ENCODE measurements around the gene ADAMTS2. TPM values are rescaled to one million over a fixed set of nuclear protein-coding genes. Genes with fewer than 3 reads are reported as not detected.

ADAMTS2 gene
- total and polyA plus RNA-seq, 4 donors, result 12.5 to 27.1 (median 19.7) TPM

GRCh38 chr5:179346401-179346800, 1.1 kb upstream of the ADAMTS2 start:
- DNase-seq (ENCODE audit: low read depth in 4 of 6, low spot score in 6 of 6), result no peak
- Histone ChIP-seq H3K36me3 (ENCODE audit: control insufficient read depth, insufficient read depth, low read length) (no peaks in the 10 kb centered on the region), H3K27ac (ENCODE audit: low read depth, low read length) (no peak overlapping the region), H3K4me1 (ENCODE audit: control insufficient read depth, insufficient read depth, low read length) (peaks cover 31% of the 10 kb centered on the region), H3K9me3 (ENCODE audit: control insufficient read depth, insufficient read depth, low read length) (no peaks in the 10 kb centered on the region), H3K27me3 (ENCODE audit: control insufficient read depth, insufficient read depth, low read length) (peaks cover 31% of the 10 kb centered on the region), H3K4me3 (ENCODE audit: low read depth, low read length) (no peak overlapping the region)
- 69% methylated on average over 7 of the region's 7 CpGs for WGBS (ENCODE audit: insufficient coverage)

- WGBS (ENCODE audit: insufficient coverage), result under 1% methylated on average over 32 of the region's 36 CpGs
- peaks cover 31% of the 10 kb centered on the region for H3K4me1 ChIP-seq (ENCODE audit: control insufficient read depth, insufficient read depth, low read length)
- H3K4me3 ChIP-seq (ENCODE audit: low read depth, low read length), result no peak overlapping the region
- H3K27ac ChIP-seq (ENCODE audit: low read depth, low read length), result no peak overlapping the region
- DNase-seq (ENCODE audit: low read depth in 4 of 6, low spot score in 6 of 6), result no peak
- no peaks in the 10 kb centered on the region for H3K9me3 ChIP-seq (ENCODE audit: control insufficient read depth, insufficient read depth, low read length)
- H3K36me3 ChIP-seq (ENCODE audit: control insufficient read depth, insufficient read depth, low read length), result peaks cover 1% of the 10 kb centered on the region
- H3K27me3 ChIP-seq (ENCODE audit: control insufficient read depth, insufficient read depth, low read length), result peaks cover 31% of the 10 kb centered on the region
Observed at GRCh38 chr5:179345183-179345432, 153 bp downstream of the ADAMTS2 start.

GRCh38 chr5:179344431-179345182, 654 bp downstream of the ADAMTS2 start:
- Histone ChIP-seq H3K4me3 (ENCODE audit: low read depth, low read length) (peak overlapping the region; percentile 45), H3K4me1 (ENCODE audit: control insufficient read depth, insufficient read depth, low read length) (peaks cover 31% of the 10 kb centered on the region), H3K27ac (ENCODE audit: low read depth, low read length) (no peak overlapping the region), H3K27me3 (ENCODE audit: control insufficient read depth, insufficient read depth, low read length) (peaks cover 31% of the 10 kb centered on the region), H3K36me3 (ENCODE audit: control insufficient read depth, insufficient read depth, low read length) (peaks cover 6% of the 10 kb centered on the region), H3K9me3 (ENCODE audit: control insufficient read depth, insufficient read depth, low read length) (no peaks in the 10 kb centered on the region)
- peak in 2 of 6 donors; percentile 15 to 43 for DNase-seq (ENCODE audit: low read depth in 4 of 6, low spot score in 6 of 6)
- under 1% methylated on average over 85 of the region's 85 CpGs for WGBS (ENCODE audit: insufficient coverage)

DNA sequence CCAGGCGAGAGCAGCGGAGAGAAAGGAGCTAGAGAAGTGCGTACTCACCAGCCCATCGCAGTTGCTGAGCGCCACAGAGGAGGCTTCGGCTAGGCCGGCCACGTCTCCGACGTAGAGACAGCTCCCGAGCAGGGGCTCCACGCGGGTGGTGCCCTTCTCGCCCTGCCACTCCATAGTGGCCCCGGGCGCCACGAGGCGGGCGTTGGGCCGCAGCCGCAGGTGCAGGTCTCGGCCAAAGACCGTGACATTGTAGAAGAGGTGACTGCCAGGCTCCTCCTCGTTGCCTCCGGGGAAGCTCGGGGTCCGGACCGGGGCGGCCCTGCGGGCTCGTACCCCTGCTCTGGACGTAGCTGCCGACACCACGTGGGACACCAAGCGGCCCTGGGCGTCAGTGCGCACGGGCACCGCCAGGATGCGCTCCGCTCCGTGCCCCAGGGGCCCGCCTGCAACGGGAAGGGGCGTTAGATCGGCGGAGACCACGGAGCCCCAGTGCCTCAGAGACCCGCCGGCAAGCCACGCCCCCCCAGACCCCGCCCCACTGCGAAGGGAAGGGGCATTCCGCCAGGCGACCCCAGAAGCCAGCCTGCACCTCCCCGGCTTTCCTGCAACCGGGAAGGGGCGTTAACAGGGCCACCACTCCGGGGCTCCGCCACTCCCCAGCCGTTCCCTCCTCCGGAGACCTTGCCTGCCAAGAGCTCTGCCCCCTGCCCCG, 1.4 kb downstream of the ADAMTS2 start:
- H3K27me3 ChIP-seq (ENCODE audit: control insufficient read depth, insufficient read depth, low read length), result peaks cover 31% of the 10 kb centered on the region
- DNase-seq (ENCODE audit: low read depth in 4 of 6, low spot score in 6 of 6), result peak in 2 of 6 donors; percentile 61 to 62
- WGBS (ENCODE audit: insufficient coverage), result 2% methylated on average over 63 of the region's 63 CpGs
- H3K36me3 ChIP-seq (ENCODE audit: control insufficient read depth, insufficient read depth, low read length), result peaks cover 8% of the 10 kb centered on the region
- no peaks in the 10 kb centered on the region for H3K9me3 ChIP-seq (ENCODE audit: control insufficient read depth, insufficient read depth, low read length)
- no peak overlapping the region for H3K27ac ChIP-seq (ENCODE audit: low read depth, low read length)
- H3K4me3 ChIP-seq (ENCODE audit: low read depth, low read length), result peak overlapping the region; percentile 45
- peaks cover 31% of the 10 kb centered on the region for H3K4me1 ChIP-seq (ENCODE audit: control insufficient read depth, insufficient read depth, low read length)

- H3K4me1 ChIP-seq (ENCODE audit: control insufficient read depth, insufficient read depth, low read length), result peaks cover 33% of the 10 kb centered on the region
- 35% methylated on average over 20 of the region's 20 CpGs for WGBS (ENCODE audit: insufficient coverage)
- peak overlapping the region; percentile 45 for H3K4me3 ChIP-seq (ENCODE audit: low read depth, low read length)
- DNase-seq (ENCODE audit: low read depth in 4 of 6, low spot score in 6 of 6), result peak in 1 of 6 donors; percentile 3
- H3K9me3 ChIP-seq (ENCODE audit: control insufficient read depth, insufficient read depth, low read length), result no peaks in the 10 kb centered on the region
- H3K27ac ChIP-seq (ENCODE audit: low read depth, low read length), result no peak overlapping the region
- peaks cover 31% of the 10 kb centered on the region for H3K27me3 ChIP-seq (ENCODE audit: control insufficient read depth, insufficient read depth, low read length)
- peaks cover 10% of the 10 kb centered on the region for H3K36me3 ChIP-seq (ENCODE audit: control insufficient read depth, insufficient read depth, low read length)
Observed at GRCh38 chr5:179343021-179343718, 2.1 kb downstream of the ADAMTS2 start.

- Histone ChIP-seq H3K27me3 (ENCODE audit: control insufficient read depth, insufficient read depth, low read length) (peaks cover 31% of the 10 kb centered on the region), H3K36me3 (ENCODE audit: control insufficient read depth, insufficient read depth, low read length) (peaks cover 11% of the 10 kb centered on the region), H3K9me3 (ENCODE audit: control insufficient read depth, insufficient read depth, low read length) (no peaks in the 10 kb centered on the region), H3K27ac (ENCODE audit: low read depth, low read length) (no peak overlapping the region), H3K4me3 (ENCODE audit: low read depth, low read length) (no peak overlapping the region), H3K4me1 (ENCODE audit: control insufficient read depth, insufficient read depth, low read length) (peaks cover 36% of the 10 kb centered on the region)
- DNase-seq (ENCODE audit: low read depth in 4 of 6, low spot score in 6 of 6), result peak in 2 of 6 donors; percentile 25 to 28
- WGBS (ENCODE audit: insufficient coverage), result 47% methylated on average over 12 of the region's 13 CpGs
Observed at GRCh38 chr5:179342577-179342976, 2.7 kb downstream of the ADAMTS2 start.

DNA sequence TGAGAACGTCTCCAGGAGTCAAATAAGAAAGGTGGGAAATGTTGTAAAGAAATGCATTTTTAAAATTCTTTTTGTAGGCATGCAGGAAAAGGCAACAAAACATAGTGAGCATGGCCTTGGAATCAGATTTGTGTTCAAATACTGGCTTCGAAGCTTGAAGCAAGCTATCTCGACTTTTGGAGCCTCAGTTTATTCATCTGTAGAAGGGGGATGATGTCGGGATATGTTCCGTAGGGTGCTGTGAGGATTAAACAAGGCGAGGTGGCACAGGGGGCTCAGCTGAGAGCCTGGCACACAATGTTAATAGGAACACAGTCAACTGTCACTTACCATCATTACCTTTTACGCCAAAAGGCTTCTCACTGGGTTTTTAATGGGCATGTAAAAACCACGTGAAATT, 4.8 kb downstream of the ADAMTS2 start:
- H3K27me3 ChIP-seq (ENCODE audit: control insufficient read depth, insufficient read depth, low read length), result peaks cover 22% of the 10 kb centered on the region
- no peak overlapping the region for H3K4me3 ChIP-seq (ENCODE audit: low read depth, low read length)
- no peaks in the 10 kb centered on the region for H3K9me3 ChIP-seq (ENCODE audit: control insufficient read depth, insufficient read depth, low read length)
- peaks cover 14% of the 10 kb centered on the region for H3K36me3 ChIP-seq (ENCODE audit: control insufficient read depth, insufficient read depth, low read length)
- DNase-seq (ENCODE audit: low read depth in 4 of 6, low spot score in 6 of 6), result no peak
- WGBS (ENCODE audit: insufficient coverage), result 87% methylated on average over 5 of the region's 8 CpGs
- peaks cover 41% of the 10 kb centered on the region for H3K4me1 ChIP-seq (ENCODE audit: control insufficient read depth, insufficient read depth, low read length)
- no peak overlapping the region for H3K27ac ChIP-seq (ENCODE audit: low read depth, low read length)

- H3K36me3 ChIP-seq (ENCODE audit: control insufficient read depth, insufficient read depth, low read length), result peaks cover 14% of the 10 kb centered on the region
- DNase-seq (ENCODE audit: low read depth in 4 of 6, low spot score in 6 of 6), result no peak
- no peak overlapping the region for H3K4me3 ChIP-seq (ENCODE audit: low read depth, low read length)
- 93% methylated on average over 10 of the region's 10 CpGs for WGBS (ENCODE audit: insufficient coverage)
- H3K4me1 ChIP-seq (ENCODE audit: control insufficient read depth, insufficient read depth, low read length), result peaks cover 41% of the 10 kb centered on the region
- no peaks in the 10 kb centered on the region for H3K9me3 ChIP-seq (ENCODE audit: control insufficient read depth, insufficient read depth, low read length)
- peaks cover 22% of the 10 kb centered on the region for H3K27me3 ChIP-seq (ENCODE audit: control insufficient read depth, insufficient read depth, low read length)
- no peak overlapping the region for H3K27ac ChIP-seq (ENCODE audit: low read depth, low read length)
Observed at GRCh38 chr5:179339996-179340395, 5.3 kb downstream of the ADAMTS2 start.

GRCh38 chr5:179339081-179339480, 6.2 kb downstream of the ADAMTS2 start:
- Histone ChIP-seq H3K36me3 (ENCODE audit: control insufficient read depth, insufficient read depth, low read length) (peaks cover 14% of the 10 kb centered on the region), H3K4me1 (ENCODE audit: control insufficient read depth, insufficient read depth, low read length) (peaks cover 37% of the 10 kb centered on the region), H3K4me3 (ENCODE audit: low read depth, low read length) (no peak overlapping the region), H3K9me3 (ENCODE audit: control insufficient read depth, insufficient read depth, low read length) (no peaks in the 10 kb centered on the region), H3K27ac (ENCODE audit: low read depth, low read length) (no peak overlapping the region), H3K27me3 (ENCODE audit: control insufficient read depth, insufficient read depth, low read length) (peaks cover 18% of the 10 kb centered on the region)
- DNase-seq (ENCODE audit: low read depth in 4 of 6, low spot score in 6 of 6), result no peak
- 100% methylated on average over 1 of the region's 5 CpGs for WGBS (ENCODE audit: insufficient coverage)

All from spinal cord (tissue), 10 donors.